ENCODE results near the gene B3GAT2. TPM values are rescaled to one million over a fixed set of nuclear protein-coding genes. Genes with fewer than 3 reads are reported as not detected.

B3GAT2 gene
- total RNA-seq, 1 experiment from 2014 or later = 0.22 TPM

DNA sequence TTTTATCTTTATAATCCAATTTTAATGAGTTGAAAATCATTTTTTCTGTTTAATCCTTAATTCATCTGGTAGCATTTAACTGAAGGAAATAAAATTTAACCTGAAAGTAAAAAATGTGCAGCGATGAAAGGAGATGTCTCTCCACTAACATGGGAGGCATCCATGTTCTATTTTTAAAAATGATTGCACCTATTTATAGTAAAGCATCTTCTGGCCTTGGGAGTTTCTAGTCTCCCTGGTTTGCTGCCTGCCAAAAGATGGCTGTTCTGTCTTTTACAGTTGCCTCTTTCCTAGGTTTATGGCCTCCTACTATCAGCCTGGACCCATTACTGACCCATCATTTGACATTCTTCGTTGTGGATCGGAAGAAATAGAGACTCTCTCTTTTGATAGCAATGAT is 143.0 kb downstream of the B3GAT2 start:
- Mint-ChIP-seq H3K9me3 (no peaks in the 10 kb centered on the region), H3K27ac (no peak overlapping the region), H3K4me3 (no peak overlapping the region), H3K4me1 (no peaks in the 10 kb centered on the region), H3K36me3 (ENCODE audit: insufficient read depth in 1 of 3, low read depth in 3 of 3) (no peaks in the 10 kb centered on the region; a peak in 1 of 7 replicates), H3K27me3 (ENCODE audit: low read depth) (no peaks in the 10 kb centered on the region)
- Histone ChIP-seq H3K23ac (ENCODE audit: insufficient read length, low read depth, low read length) (no peak overlapping the region), H2AK5ac (ENCODE audit: insufficient read length, low read length) (no peak overlapping the region), H3K9me3 (ENCODE audit: control insufficient read depth, low read depth, low read length) (no peaks in the 10 kb centered on the region), H4K20me1 (ENCODE audit: control insufficient read depth, insufficient read depth, insufficient read length) (no peaks in the 10 kb centered on the region), H3K79me1 (ENCODE audit: insufficient read depth, low read depth, low read length, poor library complexity, severe bottlenecking) (no peaks in the 10 kb centered on the region), H3K14ac (ENCODE audit: insufficient read depth, low read length) (no peak overlapping the region), H3K4me1 (ENCODE audit: insufficient read depth, low read length) (no peaks in the 10 kb centered on the region), H3K27me3 (ENCODE audit: insufficient read depth, low read length) (no peaks in the 10 kb centered on the region), H2BK120ac (ENCODE audit: low read depth, low read length, poor library complexity, severe bottlenecking) (no peak overlapping the region), H3K79me2 (ENCODE audit: insufficient read depth, low read length) (no peaks in the 10 kb centered on the region), H3K23me2 (ENCODE audit: insufficient read length, low read depth, low read length, poor library complexity, severe bottlenecking) (no peaks in the 10 kb centered on the region), H2BK5ac (ENCODE audit: insufficient read length, low read length) (no peak overlapping the region), H3K9ac (ENCODE audit: extremely low read depth, insufficient read length, low read length) (no peak overlapping the region), H4K8ac (replicated peaks; ENCODE audit: insufficient read length, low read depth, low read length) (no peak overlapping the region), H2BK20ac (ENCODE audit: low read depth, low read length, poor library complexity, severe bottlenecking) (no peak overlapping the region), H3K4ac (ENCODE audit: low read depth, low read length) (no peak overlapping the region), H4K5ac (ENCODE audit: insufficient read length, low read depth, low read length) (no peak overlapping the region), H2BK15ac (ENCODE audit: low read depth, low read length) (no peak overlapping the region), H3K4me2 (ENCODE audit: insufficient read depth, insufficient read length, low read length) (no peak overlapping the region), H4K91ac (ENCODE audit: insufficient read length, low read depth, low read length) (no peak overlapping the region), H3K27ac (ENCODE audit: insufficient read length, low read depth, low read length) (no peak overlapping the region), H3T11ph (ENCODE audit: low read length) (no peak overlapping the region), H2BK12ac (ENCODE audit: insufficient read length, low read depth, low read length) (no peak overlapping the region), H3K56ac (ENCODE audit: insufficient read length, low read depth, low read length) (no peak overlapping the region), H2AFZ (ENCODE audit: low read length) (no peak overlapping the region), H3K18ac (ENCODE audit: insufficient read length, low read depth, low read length) (no peak overlapping the region)
- no peak for DNase-seq
- TF ChIP-seq, protein P1, sequence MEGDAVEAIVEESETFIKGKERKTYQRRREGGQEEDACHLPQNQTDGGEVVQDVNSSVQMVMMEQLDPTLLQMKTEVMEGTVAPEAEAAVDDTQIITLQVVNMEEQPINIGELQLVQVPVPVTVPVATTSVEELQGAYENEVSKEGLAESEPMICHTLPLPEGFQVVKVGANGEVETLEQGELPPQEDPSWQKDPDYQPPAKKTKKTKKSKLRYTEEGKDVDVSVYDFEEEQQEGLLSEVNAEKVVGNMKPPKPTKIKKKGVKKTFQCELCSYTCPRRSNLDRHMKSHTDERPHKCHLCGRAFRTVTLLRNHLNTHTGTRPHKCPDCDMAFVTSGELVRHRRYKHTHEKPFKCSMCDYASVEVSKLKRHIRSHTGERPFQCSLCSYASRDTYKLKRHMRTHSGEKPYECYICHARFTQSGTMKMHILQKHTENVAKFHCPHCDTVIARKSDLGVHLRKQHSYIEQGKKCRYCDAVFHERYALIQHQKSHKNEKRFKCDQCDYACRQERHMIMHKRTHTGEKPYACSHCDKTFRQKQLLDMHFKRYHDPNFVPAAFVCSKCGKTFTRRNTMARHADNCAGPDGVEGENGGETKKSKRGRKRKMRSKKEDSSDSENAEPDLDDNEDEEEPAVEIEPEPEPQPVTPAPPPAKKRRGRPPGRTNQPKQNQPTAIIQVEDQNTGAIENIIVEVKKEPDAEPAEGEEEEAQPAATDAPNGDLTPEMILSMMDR (conservative IDR thresholded peaks at IDR 0.05) = no peak
- WGBS (ENCODE audit: extremely low coverage, insufficient read length, low lambda C conversion rate) = no CpG with 5 or more reads among the region's 3 CpGs

All from H9 (cell line).